Keratinocyte (primary cell): ENCODE measurements around the gene GAD2. TPM values are rescaled to one million over a fixed set of nuclear protein-coding genes. Genes with fewer than 3 reads are reported as not detected.

Experiments
- DNase-seq: peaks from one replicate; pipeline ENCODE4 v3.0.0-alpha.2; 2011; ENCODE audit warnings: low read depth, missing footprints, low spot score
- FAIRE-seq: peaks from 2 replicates; lab custom pipeline; 2011; peaks lifted over from hg19 to GRCh38; lab: Jason Lieb, UNC
- H2AFZ ChIP-seq: 2 replicates; pipeline ENCODE4 v1.6.0; 2012; ENCODE audit warnings: low read length, control low read depth, inconsistent platforms; ENCODE audit not compliant: control insufficient read depth
- H3K27ac ChIP-seq: 2 replicates; pipeline ENCODE4 v1.5.1; 2011; ENCODE audit warnings: low read length; ENCODE audit not compliant: control insufficient read depth, insufficient read depth
- H3K27me3 ChIP-seq: 3 replicates; pipeline ENCODE4 v1.6.0; 2011; ENCODE audit warnings: low read length; ENCODE audit not compliant: control insufficient read depth, insufficient read depth; ENCODE audit errors: extremely low read depth
- H3K36me3 ChIP-seq, 2 experiments: 2 replicates in 1 of 2; 3 replicates in 1 of 2; pipeline ENCODE4 v1.5.1; 2011; ENCODE audit warnings: low read length in 2 of 2, mild to moderate bottlenecking in 1 of 2; ENCODE audit not compliant: control insufficient read depth in 2 of 2, insufficient read depth in 2 of 2; ENCODE audit errors: extremely low read depth in 1 of 2
- H3K4me1 ChIP-seq: 3 replicates; pipeline ENCODE4 v1.5.1; 2011; ENCODE audit warnings: low read length; ENCODE audit not compliant: control insufficient read depth, insufficient read depth; ENCODE audit errors: extremely low read depth
- H3K4me2 ChIP-seq: 3 replicates; pipeline ENCODE4 v1.6.0; 2011; ENCODE audit warnings: low read depth, low read length; ENCODE audit not compliant: control insufficient read depth, insufficient read depth; ENCODE audit errors: extremely low read depth
- H3K4me3 ChIP-seq, 3 experiments: fragments of 200-600 bp in 1 of 3; sonication (generic) in 1 of 3; 2 replicates in 2 of 3; 3 replicates in 1 of 3; pipeline ENCODE4 v1.5.1; 2011 to 2016; ENCODE audit warnings: low read length in 3 of 3, mild to moderate bottlenecking in 3 of 3, control low read depth in 2 of 3, inconsistent platforms in 1 of 3, low read depth in 1 of 3, mixed read lengths in 1 of 3, mixed run types in 1 of 3, moderate library complexity in 1 of 3; ENCODE audit not compliant: control insufficient read depth in 2 of 3, insufficient read depth in 2 of 3; ENCODE audit errors: extremely low read depth in 1 of 3
- H3K79me2 ChIP-seq: 2 replicates; pipeline ENCODE4 v1.6.0; 2012; ENCODE audit warnings: low read length; ENCODE audit not compliant: control insufficient read depth, insufficient read depth
- H3K9ac ChIP-seq: 3 replicates; pipeline ENCODE4 v1.6.0; 2011; ENCODE audit warnings: low read length; ENCODE audit not compliant: control insufficient read depth, insufficient read depth; ENCODE audit errors: extremely low read depth
- H3K9me1 ChIP-seq: 3 replicates; pipeline ENCODE4 v1.6.0; 2011; ENCODE audit warnings: low read length; ENCODE audit not compliant: control insufficient read depth, insufficient read depth; ENCODE audit errors: extremely low read depth
- H3K9me3 ChIP-seq: 2 replicates; pipeline ENCODE4 v1.5.1; 2012; ENCODE audit warnings: low read depth, low read length; ENCODE audit not compliant: control insufficient read depth
- H4K20me1 ChIP-seq: 3 replicates; pipeline ENCODE4 v1.6.0; 2011; ENCODE audit warnings: low read length; ENCODE audit not compliant: control insufficient read depth, insufficient read depth; ENCODE audit errors: extremely low read depth
- CTCF ChIP-seq, 3 experiments: IDR thresholded peaks in 1 of 3; conservative IDR thresholded peaks in 1 of 3; optimal IDR thresholded peaks in 1 of 3; 2 replicates in 2 of 3; 3 replicates in 1 of 3; pipeline versions ENCODE3 to v1.5.1; 2011; ENCODE audit warnings: low read length in 3 of 3, mild to moderate bottlenecking in 3 of 3, moderate library complexity in 2 of 3, control low read depth in 1 of 3, inconsistent platforms in 1 of 3; ENCODE audit not compliant: insufficient read depth in 2 of 3; ENCODE audit errors: extremely low read depth in 1 of 3
- EZH2 ChIP-seq: IDR thresholded peaks from one replicate; pipeline ENCODE4 v1.6.1; 2012; ENCODE audit warnings: inconsistent platforms, mild to moderate bottlenecking, low read length, moderate library complexity
- dilution Hi-C: fragments of 300-500 bp; cut with MboI; formaldehyde crosslinking; loops from one replicate; pipeline ENCODE4 v1.7.0; 2020; ENCODE audit warnings: low sequenced_read_pairs; ENCODE audit not compliant: extremely low pct_ligation_motif_present
- polyA plus RNA-seq, 5 experiments: library from polyadenylated mRNA; depleted of rRNA in 3 of 5; stranded (reverse) in 3 of 5; stranded (forward) in 1 of 5; unstranded in 1 of 5; fragments of >200 nt; gene quantifications; 1 replicate in 1 of 5; 2 replicates in 3 of 5; 3 replicates in 1 of 5; pipeline versions ENCODE4 v1.2.1 to v1.2.3, GENCODE V29; 2011 to 2012; ENCODE audit warnings: missing spikeins in 2 of 5, low read depth in 1 of 5, low replicate concordance in 1 of 5

The GAD2 gene
- polyA plus RNA-seq, 1 donor (not counting 4 experiments of a cell fraction or from before 2014, with no cell fraction given) = not detected

GRCh38 chr10:26199841-26200240 lies 16.7 kb upstream of the GAD2 start:
- Histone ChIP-seq H4K20me1 (no peaks in the 10 kb centered on the region), H3K4me1 (no peaks in the 10 kb centered on the region), H3K36me3 (no peaks in the 10 kb centered on the region), H2AFZ (no peak overlapping the region), H3K27ac (no peak overlapping the region), H3K4me2 (no peak overlapping the region), H3K9ac (no peak overlapping the region), H3K27me3 (no peaks in the 10 kb centered on the region), H3K79me2 (no peaks in the 10 kb centered on the region), H3K9me3 (no peaks in the 10 kb centered on the region), H3K9me1 (no peaks in the 10 kb centered on the region), H3K4me3 (no peak overlapping the region)
- TF ChIP-seq EZH2 (no peak), CTCF (optimal IDR thresholded peaks at IDR 0.05 in 1 of 3, IDR thresholded peaks at IDR 0.05 in 1 of 3, conservative IDR thresholded peaks at IDR 0.05 in 1 of 3; ENCODE audit: extremely low read depth in 1 of 3, insufficient read depth in 2 of 3, low read length in 3 of 3) (no peak)
- FAIRE-seq = no peak
- DNase-seq = no peak
- dilution Hi-C loops = no loop called here

- TF ChIP-seq EZH2 = no peak
- TF ChIP-seq CTCF (optimal IDR thresholded peaks at IDR 0.05 in 1 of 3, IDR thresholded peaks at IDR 0.05 in 1 of 3, conservative IDR thresholded peaks at IDR 0.05 in 1 of 3; ENCODE audit: extremely low read depth in 1 of 3, insufficient read depth in 2 of 3, low read length in 3 of 3) = no peak
- H3K9ac ChIP-seq = no peak overlapping the region
- no peak overlapping the region for H3K4me3 ChIP-seq
- no peaks in the 10 kb centered on the region for H3K36me3 ChIP-seq
- no peak for DNase-seq
- no peak for FAIRE-seq
- no peaks in the 10 kb centered on the region for H3K9me1 ChIP-seq
- no peaks in the 10 kb centered on the region for H4K20me1 ChIP-seq
- no peak overlapping the region for H2AFZ ChIP-seq
- no peaks in the 10 kb centered on the region for H3K27me3 ChIP-seq
- no peaks in the 10 kb centered on the region for H3K4me1 ChIP-seq
- H3K4me2 ChIP-seq = no peak overlapping the region
- no peaks in the 10 kb centered on the region for H3K9me3 ChIP-seq
- no peaks in the 10 kb centered on the region for H3K79me2 ChIP-seq
- H3K27ac ChIP-seq = no peak overlapping the region
- dilution Hi-C loops = no loop called here
Observed at GRCh38 chr10:26205223-26205622, 11.4 kb upstream of the GAD2 start.
